Right atrium auricular region (tissue), 2 donors: ENCODE results near the gene IGF2. TPM values are rescaled to one million over a fixed set of nuclear protein-coding genes. Genes with fewer than 3 reads are reported as not detected.

ENCODE experiments used
- DNase-seq: peaks from one replicate; pipeline ENCODE4 v3.0.0-alpha.2; 2019; ENCODE audit warnings: low spot score
- H3K27ac ChIP-seq, 2 donors: fragments of 200-600 bp; sonication (generic); 1 replicate in 1 of 2; 2 replicates in 1 of 2; pipeline ENCODE4 v1.5.1; 2016 to 2019
- H3K27me3 ChIP-seq, 2 donors: fragments of 200-600 bp; sonication (generic); one replicate each; pipeline versions ENCODE4 v1.5.1 to v1.6.0; 2017 to 2019
- H3K36me3 ChIP-seq: fragments of 200-600 bp; sonication (generic); one replicate; pipeline ENCODE4 v1.5.1; 2016
- H3K4me1 ChIP-seq, 2 donors: fragments of 200-600 bp; sonication (generic); one replicate each; pipeline versions ENCODE4 v1.5.1 to v1.6.0; 2017 to 2019
- H3K4me3 ChIP-seq, 2 donors: fragments of 200-600 bp; sonication (generic); 1 replicate in 1 of 2; 2 replicates in 1 of 2; pipeline ENCODE4 v1.5.1; 2017 to 2019; ENCODE audit warnings: mild to moderate bottlenecking in 1 of 2, moderate library complexity in 1 of 2
- H3K9me3 ChIP-seq, 2 donors: fragments of 200-600 bp; sonication (generic); one replicate each; pipeline ENCODE4 v1.5.1; 2019
- total RNA-seq, 2 donors: library from RNA; depleted of rRNA; stranded (reverse); fragments of >200 nt; gene quantifications; one replicate each; pipeline ENCODE4 v1.1.0, GENCODE V29; 2016
- TF ChIP-seq, protein P1 (sequence below), 2 donors: fragments of 200-600 bp; sonication (generic); IDR thresholded peaks; one replicate each; pipeline ENCODE4 v1.5.1; 2019; ENCODE audit warnings: antibody characterized with exemption in 2 of 2

The IGF2 gene
- total RNA-seq, 2 donors from 2014 or later, result 43.2 to 61.9 TPM

DNA sequence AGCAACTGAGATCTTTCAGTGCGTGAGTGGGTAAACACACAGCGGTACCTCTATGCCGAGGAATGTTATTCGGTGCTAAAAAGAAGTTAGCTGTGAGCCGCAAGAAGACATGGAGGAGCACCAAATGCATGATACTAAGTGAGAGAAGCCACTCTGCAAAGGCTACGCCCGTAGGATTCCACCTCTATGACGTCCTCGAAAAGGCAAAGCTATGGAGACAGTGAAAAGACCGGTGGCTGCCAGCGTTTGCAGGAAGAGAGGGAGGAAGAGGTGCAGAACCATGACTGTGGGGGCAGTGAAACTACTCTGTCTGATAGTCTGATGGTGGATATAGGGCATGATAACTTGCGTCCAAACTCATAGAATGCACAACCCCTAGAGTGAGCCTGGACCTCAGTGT lies 28.7 kb downstream of the IGF2 start:
- H3K27me3 ChIP-seq, result no peaks in the 10 kb centered on the region
- no peaks in the 10 kb centered on the region for H3K9me3 ChIP-seq
- H3K27ac ChIP-seq, result no peak overlapping the region
- DNase-seq, result no peak
- TF ChIP-seq, protein P1, sequence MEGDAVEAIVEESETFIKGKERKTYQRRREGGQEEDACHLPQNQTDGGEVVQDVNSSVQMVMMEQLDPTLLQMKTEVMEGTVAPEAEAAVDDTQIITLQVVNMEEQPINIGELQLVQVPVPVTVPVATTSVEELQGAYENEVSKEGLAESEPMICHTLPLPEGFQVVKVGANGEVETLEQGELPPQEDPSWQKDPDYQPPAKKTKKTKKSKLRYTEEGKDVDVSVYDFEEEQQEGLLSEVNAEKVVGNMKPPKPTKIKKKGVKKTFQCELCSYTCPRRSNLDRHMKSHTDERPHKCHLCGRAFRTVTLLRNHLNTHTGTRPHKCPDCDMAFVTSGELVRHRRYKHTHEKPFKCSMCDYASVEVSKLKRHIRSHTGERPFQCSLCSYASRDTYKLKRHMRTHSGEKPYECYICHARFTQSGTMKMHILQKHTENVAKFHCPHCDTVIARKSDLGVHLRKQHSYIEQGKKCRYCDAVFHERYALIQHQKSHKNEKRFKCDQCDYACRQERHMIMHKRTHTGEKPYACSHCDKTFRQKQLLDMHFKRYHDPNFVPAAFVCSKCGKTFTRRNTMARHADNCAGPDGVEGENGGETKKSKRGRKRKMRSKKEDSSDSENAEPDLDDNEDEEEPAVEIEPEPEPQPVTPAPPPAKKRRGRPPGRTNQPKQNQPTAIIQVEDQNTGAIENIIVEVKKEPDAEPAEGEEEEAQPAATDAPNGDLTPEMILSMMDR (IDR thresholded peaks at IDR 0.05), result no peak
- H3K36me3 ChIP-seq, result no peaks in the 10 kb centered on the region
- H3K4me3 ChIP-seq, result no peak overlapping the region
- H3K4me1 ChIP-seq, result peaks cover 0 to 9% of the 10 kb centered on the region in 2 donors

DNA sequence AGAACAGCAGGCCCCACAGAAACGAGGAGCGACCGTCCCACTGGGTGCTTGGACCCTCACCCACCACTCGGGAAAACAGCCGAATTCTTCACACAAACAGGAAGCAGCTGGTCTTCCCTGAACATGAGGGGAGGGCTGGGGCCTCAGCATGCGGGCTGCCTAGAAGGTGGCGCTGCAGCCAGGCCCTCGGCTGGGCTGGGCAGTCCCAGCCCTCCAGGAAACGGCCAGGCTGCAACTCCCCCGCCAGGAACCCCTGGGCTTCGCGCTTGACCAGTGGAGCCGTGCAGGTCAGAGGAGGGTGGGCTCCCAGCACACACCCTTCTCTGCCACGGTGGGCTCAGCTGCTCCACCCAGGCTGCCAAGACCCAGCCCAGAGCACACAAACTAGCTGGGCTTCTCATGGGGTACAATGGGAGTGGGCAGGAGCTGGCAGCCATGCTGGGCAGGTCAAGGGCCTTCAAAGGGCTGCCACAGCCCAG lies 29.6 kb downstream of the IGF2 start:
- Histone ChIP-seq H3K9me3 (no peaks in the 10 kb centered on the region), H3K4me1 (peaks cover 0 to 9% of the 10 kb centered on the region in 2 donors), H3K27me3 (no peaks in the 10 kb centered on the region), H3K4me3 (no peak overlapping the region), H3K36me3 (no peaks in the 10 kb centered on the region), H3K27ac (peak overlapping the region in 1 of 2 donors; percentile 48)
- no peak for DNase-seq
- TF ChIP-seq, protein P1 (IDR thresholded peaks at IDR 0.05), result peak in 1 of 2 donors; percentile 24

DNA sequence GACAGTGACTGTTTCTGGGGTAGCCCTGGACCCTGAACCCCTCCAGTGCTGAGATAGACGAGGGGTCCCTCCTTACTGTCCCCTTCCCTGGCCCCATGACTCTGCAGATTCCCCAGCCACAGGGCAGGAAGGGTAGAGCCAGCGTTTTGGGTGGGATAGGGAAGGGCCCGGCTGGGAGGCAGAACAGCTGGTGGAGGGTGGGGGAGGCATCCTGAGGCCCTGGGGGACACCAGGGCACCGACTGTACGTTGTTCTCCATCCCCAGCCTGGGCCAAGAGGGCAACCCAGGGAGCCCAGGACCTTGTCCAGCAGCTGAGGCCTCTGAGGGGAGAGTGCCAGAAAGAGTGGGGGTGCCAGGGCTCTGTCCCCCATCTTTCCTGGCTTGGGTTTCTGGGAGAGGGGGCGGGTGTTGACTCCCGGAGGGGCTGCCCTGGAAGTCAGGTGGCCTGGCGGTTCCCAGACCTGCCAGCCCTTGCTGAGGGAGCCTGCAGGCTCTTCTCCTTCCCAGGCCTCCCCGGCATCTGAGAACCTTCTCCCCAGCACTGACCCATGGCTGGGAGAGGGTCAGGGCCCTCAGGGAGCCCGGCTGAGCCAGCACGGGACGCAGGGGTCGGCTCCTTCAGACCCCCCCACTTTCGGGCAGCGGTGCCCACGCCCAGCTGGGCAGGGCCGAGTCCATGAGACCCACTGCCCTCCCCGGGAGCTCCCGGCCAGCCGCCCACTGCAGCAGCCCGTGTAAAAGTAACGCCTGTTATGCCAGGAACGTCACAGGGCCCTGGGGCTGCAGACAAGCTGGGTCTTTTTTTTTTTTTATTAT lies 30.3 kb downstream of the IGF2 start:
- peak overlapping the region in 1 of 2 donors; percentile 48 for H3K27ac ChIP-seq
- TF ChIP-seq, protein P1 (IDR thresholded peaks at IDR 0.05), result no peak
- H3K4me3 ChIP-seq, result no peak overlapping the region
- no peaks in the 10 kb centered on the region for H3K9me3 ChIP-seq
- H3K4me1 ChIP-seq, result peaks cover 0 to 9% of the 10 kb centered on the region in 2 donors
- no peaks in the 10 kb centered on the region for H3K27me3 ChIP-seq
- no peaks in the 10 kb centered on the region for H3K36me3 ChIP-seq
- no peak for DNase-seq

DNA sequence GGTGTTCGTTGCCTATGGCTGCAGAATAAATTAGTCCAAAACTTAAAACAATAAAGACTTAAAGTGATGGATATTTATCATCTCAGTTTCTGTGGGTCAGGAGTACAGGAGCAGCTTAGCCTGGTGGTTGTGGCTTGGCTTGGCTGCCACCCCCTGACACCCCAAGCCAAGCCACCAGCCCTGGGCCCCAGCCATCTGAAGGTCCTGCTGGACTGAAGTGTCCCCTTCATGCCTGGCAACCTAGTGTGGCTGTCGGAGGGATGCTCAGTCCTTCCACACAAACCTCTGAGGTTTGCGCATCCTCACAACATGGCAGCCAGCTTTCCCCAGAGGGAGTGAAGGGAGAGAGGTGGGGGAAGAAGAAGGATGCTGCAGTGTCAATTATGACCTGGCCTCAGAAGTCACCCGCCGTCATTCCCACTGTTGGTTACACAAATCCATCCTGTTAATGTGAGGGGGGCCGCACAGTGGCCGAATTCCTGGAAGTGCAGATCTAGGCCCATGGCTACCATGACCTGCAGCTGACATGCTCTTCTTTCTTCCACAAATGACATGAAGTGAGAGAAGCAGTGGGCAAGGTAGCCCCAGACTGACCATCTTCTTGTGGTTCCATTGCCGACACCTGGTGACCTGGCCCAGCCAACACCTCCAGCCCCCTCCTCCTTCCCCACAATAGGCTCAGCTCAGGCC lies 31.1 kb downstream of the IGF2 start:
- H3K36me3 ChIP-seq, result no peaks in the 10 kb centered on the region
- H3K27ac ChIP-seq, result no peak overlapping the region
- TF ChIP-seq, protein P1 (IDR thresholded peaks at IDR 0.05), result no peak
- H3K27me3 ChIP-seq, result no peaks in the 10 kb centered on the region
- H3K4me1 ChIP-seq, result peaks cover 0 to 15% of the 10 kb centered on the region in 2 donors
- H3K9me3 ChIP-seq, result no peaks in the 10 kb centered on the region
- H3K4me3 ChIP-seq, result no peak overlapping the region
- no peak for DNase-seq

DNA sequence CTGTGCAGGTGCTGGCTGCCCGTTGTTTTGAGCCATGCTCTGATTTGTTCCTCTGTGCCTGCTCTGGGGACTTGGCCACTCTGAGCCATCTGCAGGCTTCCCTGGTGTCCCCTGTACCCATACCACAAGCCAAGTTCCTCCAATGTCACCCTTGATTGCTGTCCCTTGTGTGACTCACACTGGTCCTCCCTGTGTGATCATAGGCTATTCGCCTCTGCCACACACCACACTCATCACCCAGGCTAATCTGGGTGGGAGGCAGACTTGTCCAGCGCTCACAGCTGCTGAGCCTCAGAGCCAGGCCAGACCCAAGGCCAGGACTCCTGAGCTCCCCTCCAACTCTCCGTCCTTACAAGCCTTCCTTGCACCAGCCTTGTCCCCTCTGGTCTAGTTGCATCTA lies 31.7 kb downstream of the IGF2 start:
- TF ChIP-seq, protein P1 (IDR thresholded peaks at IDR 0.05), result no peak
- Histone ChIP-seq H3K4me1 (peaks cover 0 to 19% of the 10 kb centered on the region in 2 donors), H3K9me3 (no peaks in the 10 kb centered on the region), H3K27ac (no peak overlapping the region), H3K36me3 (no peaks in the 10 kb centered on the region), H3K27me3 (no peaks in the 10 kb centered on the region), H3K4me3 (no peak overlapping the region)
- DNase-seq, result no peak
